HCT116 (cell line): ENCODE measurements around the gene THSD4. TPM values are rescaled to one million over a fixed set of nuclear protein-coding genes. Genes with fewer than 3 reads are reported as not detected.

Experiments
- ATAC-seq: fragments of 200-7000 bp; cut with Tn5 transposase; 2 replicates; pipeline ENCODE4 v1.9.1; 2020; ENCODE audit warnings: mild to moderate bottlenecking, moderate library complexity
- BruUV-seq: library from RNA; stranded (reverse); fragments of 400-500 nt; replicated peaks from 2 replicates; lab custom pipeline; 2021; lab: Mats Ljungman, UMichigan
- CTCF ChIA-PET: fragments of 300-600 bp; sonication (Branson Sonifier 250); formaldehyde crosslinking; loops from one replicate; lab custom pipeline; 2021; ENCODE audit warnings: antibody characterized with exemption; lab: Charles Lee
- POLR2A ChIA-PET: fragments of 300-600, 350-600 bp; sonication (Branson Sonifier 250); formaldehyde crosslinking; loops from one replicate; lab custom pipeline; 2021; ENCODE audit warnings: antibody characterized with exemption; lab: Charles Lee
- RAD21 ChIA-PET, 2 experiments: fragments of 300-600 bp; sonication (Branson Sonifier 250); formaldehyde crosslinking; loops; one replicate each; lab custom pipeline; 2023; ENCODE audit warnings: low total read pairs in 2 of 2; ENCODE audit not compliant: uncharacterized antibody in 2 of 2, unreplicated experiment in 2 of 2, low non-redundant PET in 1 of 2; lab: Charles Lee
- DNase-seq: peaks from one replicate; pipeline ENCODE4 v3.0.0-alpha.2; 2010; ENCODE audit warnings: low read depth, low spot score
- H2AFZ ChIP-seq: fragments of 200-600 bp; shearing (Covaris generic), sonication (generic); 2 replicates; pipeline ENCODE4 v1.6.1; 2017; ENCODE audit warnings: low read depth, mixed run types, mixed read lengths, antibody characterized with exemption, low read length; ENCODE audit not compliant: poor library complexity, severe bottlenecking
- H3K27ac ChIP-seq: 2 replicates; pipeline ENCODE4 v1.5.1; 2012; ENCODE audit warnings: low read depth, low read length
- H3K27me3 ChIP-seq: fragments of 200-600 bp; sonication (generic); 2 replicates; pipeline ENCODE4 v1.6.1; 2016; ENCODE audit warnings: mixed run types, low read length, mixed read lengths; ENCODE audit not compliant: insufficient read depth
- H3K36me3 ChIP-seq, 2 experiments: fragments of 200-500 bp in 1 of 2; fragments of 200-600 bp in 1 of 2; sonication (Bioruptor generic) in 1 of 2; sonication (generic) in 1 of 2; 2 replicates each; pipeline versions ENCODE4 v1.5.1 to v1.6.1; 2014 to 2016; ENCODE audit warnings: low read length in 2 of 2, inconsistent platforms in 1 of 2, mixed read lengths in 1 of 2, mixed run types in 1 of 2; ENCODE audit not compliant: insufficient read depth in 2 of 2, control insufficient read depth in 1 of 2
- H3K4me1 ChIP-seq, 2 experiments: fragments of 200-600 bp in 1 of 2; sonication (generic) in 1 of 2; 2 replicates each; pipeline versions ENCODE4 v1.5.1 to v1.6.1; 2012 to 2017; ENCODE audit warnings: low read length in 2 of 2, inconsistent platforms in 1 of 2, mild to moderate bottlenecking in 1 of 2, mixed read lengths in 1 of 2, mixed run types in 1 of 2, moderate library complexity in 1 of 2; ENCODE audit not compliant: insufficient read depth in 2 of 2, control insufficient read depth in 1 of 2
- H3K4me2 ChIP-seq: fragments of 200-600 bp; sonication (generic); 2 replicates; pipeline ENCODE4 v1.6.1; 2017; ENCODE audit warnings: mixed run types, low read length, mixed read lengths
- H3K4me3 ChIP-seq, 2 experiments: fragments of 200-600 bp in 1 of 2; sonication (generic) in 1 of 2; replicated peaks in 1 of 2; 2 replicates each; pipeline ENCODE4 v1.5.1; 2011 to 2016; ENCODE audit warnings: low read length in 2 of 2, control low read depth in 1 of 2, low read depth in 1 of 2, mild to moderate bottlenecking in 1 of 2, mixed read lengths in 1 of 2, mixed run types in 1 of 2
- H3K79me2 ChIP-seq: fragments of 200-600 bp; sonication (generic); 2 replicates; pipeline ENCODE4 v1.6.1; 2017; ENCODE audit warnings: mild to moderate bottlenecking, mixed run types, low read length, moderate library complexity, mixed read lengths; ENCODE audit not compliant: insufficient read depth
- H3K9ac ChIP-seq: fragments of 200-600 bp; sonication (generic); 2 replicates; pipeline ENCODE4 v1.6.1; 2016; ENCODE audit warnings: low read length, mixed read lengths
- H3K9me2 ChIP-seq: fragments of 200-600 bp; sonication (generic), shearing (Covaris generic); 2 replicates; pipeline ENCODE4 v1.6.1; 2017; ENCODE audit warnings: mixed run types, mild to moderate bottlenecking, moderate library complexity; ENCODE audit not compliant: insufficient read depth
- H3K9me3 ChIP-seq, 2 experiments: fragments of 200-500 bp in 1 of 2; fragments of 200-600 bp in 1 of 2; sonication (Bioruptor generic) in 1 of 2; sonication (generic) in 1 of 2; 2 replicates each; pipeline ENCODE4 v1.6.1; 2014 to 2017; ENCODE audit warnings: low read length in 2 of 2, mixed read lengths in 2 of 2, inconsistent platforms in 1 of 2, low read depth in 1 of 2, mild to moderate bottlenecking in 1 of 2, mixed run types in 1 of 2, moderate library complexity in 1 of 2; ENCODE audit not compliant: control insufficient read depth in 1 of 2, insufficient read depth in 1 of 2
- H4K20me1 ChIP-seq: fragments of 200-600 bp; sonication (generic), shearing (Covaris generic); 2 replicates; pipeline ENCODE4 v1.6.1; 2017; ENCODE audit warnings: mixed run types, mild to moderate bottlenecking, moderate library complexity; ENCODE audit not compliant: insufficient read depth
- ATF3 ChIP-seq: IDR thresholded peaks from 2 replicates; pipeline ENCODE4 v1.6.1; 2012
- CEBPB ChIP-seq: IDR thresholded peaks from 2 replicates; pipeline ENCODE4 v1.6.1; 2012; ENCODE audit warnings: low read depth
- CTCF ChIP-seq, 3 experiments: fragments of 200-600 bp in 1 of 3; sonication (generic) in 1 of 3; IDR thresholded peaks in 2 of 3; conservative IDR thresholded peaks in 1 of 3; 2 replicates each; pipeline ENCODE4 v1.5.1; 2012 to 2017; ENCODE audit warnings: low read depth in 2 of 3, low read length in 2 of 3, antibody characterized with exemption in 1 of 3, borderline replicate concordance in 1 of 3, control low read depth in 1 of 3, mild to moderate bottlenecking in 1 of 3, mixed read lengths in 1 of 3, mixed run types in 1 of 3, moderate library complexity in 1 of 3; ENCODE audit not compliant: insufficient read depth in 1 of 3
- EGR1 ChIP-seq: IDR thresholded peaks from 2 replicates; pipeline ENCODE4 v1.6.1; 2012; ENCODE audit warnings: low read depth
- EZH2 ChIP-seq: fragments of 200-600 bp; sonication (generic); IDR thresholded peaks from 2 replicates; pipeline ENCODE4 v1.6.1; 2017; ENCODE audit warnings: antibody characterized with exemption, mixed run types
- EZH2phosphoT487 ChIP-seq: fragments of 200-600 bp; IDR thresholded peaks from 2 replicates; pipeline ENCODE4 v1.6.1; 2018; ENCODE audit warnings: antibody characterized with exemption, borderline replicate concordance
- FOSL1 ChIP-seq: IDR thresholded peaks from 2 replicates; pipeline ENCODE4 v1.6.1; 2012; ENCODE audit warnings: low read depth
- POLR2A ChIP-seq: IDR thresholded peaks from 2 replicates; pipeline ENCODE4 v1.7.0; 2011; ENCODE audit warnings: borderline replicate concordance; ENCODE audit not compliant: insufficient read depth, insufficient read length; ENCODE audit errors: extremely low read depth
- POLR2AphosphoS5 ChIP-seq: IDR thresholded peaks from 2 replicates; pipeline ENCODE4 v1.6.1; 2011; ENCODE audit warnings: mild to moderate bottlenecking, low read depth, low read length, moderate library complexity
- RAD21 ChIP-seq: IDR thresholded peaks from 2 replicates; pipeline ENCODE4 v1.6.1; 2012; ENCODE audit warnings: low read depth, mild to moderate bottlenecking
- SIN3A ChIP-seq: IDR thresholded peaks from 2 replicates; pipeline ENCODE4 v1.6.1; 2012; ENCODE audit warnings: low read depth
- SP1 ChIP-seq: IDR thresholded peaks from 2 replicates; pipeline ENCODE4 v1.6.1; 2012; ENCODE audit warnings: low read depth
- TCF7L2 ChIP-seq: IDR thresholded peaks from 2 replicates; pipeline ENCODE4 v1.7.0; 2011; ENCODE audit warnings: borderline replicate concordance, inconsistent platforms; ENCODE audit not compliant: insufficient read depth, insufficient read length; ENCODE audit errors: extremely low read depth
- YY1 ChIP-seq: IDR thresholded peaks from 2 replicates; pipeline ENCODE4 v1.6.1; 2011; ENCODE audit warnings: low read length, low read depth, moderate library complexity, mild to moderate bottlenecking; ENCODE audit not compliant: insufficient replicate concordance; ENCODE audit errors: extremely low read depth
- ZFX ChIP-seq: fragments of 450-650 bp; IDR thresholded peaks from 2 replicates; pipeline ENCODE4 v1.6.1; 2017
- ZNF274 ChIP-seq: fragments of 200-500 bp; sonication (Bioruptor generic); IDR thresholded peaks from 2 replicates; pipeline ENCODE4 v1.6.1; 2014; ENCODE audit warnings: mild to moderate bottlenecking, low read depth, low read length, inconsistent platforms
- intact Hi-C: fragments of 100-400 bp; cut with micrococcal nuclease; formaldehyde crosslinking; loops from 2 replicates; pipeline ENCODE4 v1.10.0; 2022
- total RNA-seq: library from RNA; stranded (reverse); gene quantifications from one replicate; pipeline ENCODE4 v1.2.1, GENCODE V29; 2021; ENCODE audit not compliant: unreplicated experiment

The THSD4 gene
- total RNA-seq, 1 experiment from 2014 or later, result 30.5 TPM

DNA sequence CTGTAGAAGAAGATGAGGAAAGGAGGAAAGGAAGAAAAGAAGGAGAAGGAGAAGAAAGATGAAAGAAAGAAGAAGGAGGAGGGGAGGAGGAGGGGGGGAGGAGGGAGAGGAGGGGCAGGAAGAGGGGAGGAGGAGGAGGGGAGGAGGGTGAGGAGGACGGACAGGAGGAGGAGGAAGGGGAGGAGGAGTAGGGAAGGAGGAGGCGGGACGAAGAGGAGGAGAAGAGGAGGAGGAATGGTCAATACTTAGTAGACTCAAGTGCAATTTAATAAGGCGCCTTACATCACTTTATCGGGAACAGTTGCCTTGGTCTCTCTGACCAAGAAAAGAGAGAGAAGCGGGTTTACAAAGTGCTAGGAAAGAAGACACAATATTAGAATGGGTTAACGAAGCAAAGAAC, 671.4 kb downstream of the THSD4 start:
- no peaks in the 10 kb centered on the region for H4K20me1 ChIP-seq
- TF ChIP-seq EGR1, result no peak
- TF ChIP-seq ATF3, result no peak
- TF ChIP-seq TCF7L2, result no peak
- TF ChIP-seq EZH2, result no peak
- TF ChIP-seq POLR2AphosphoS5, result no peak
- no peak for TF ChIP-seq EZH2phosphoT487
- TF ChIP-seq POLR2A, result no peak
- TF ChIP-seq ZNF274, result no peak
- TF ChIP-seq RAD21, result no peak
- no peak for TF ChIP-seq YY1
- TF ChIP-seq ZFX, result no peak
- no peak for TF ChIP-seq SIN3A
- no peak for TF ChIP-seq CEBPB
- no peak for TF ChIP-seq SP1
- TF ChIP-seq CTCF (IDR thresholded peaks at IDR 0.05 in 2 of 3, conservative IDR thresholded peaks at IDR 0.05 in 1 of 3; ENCODE audit: borderline replicate concordance in 1 of 3, insufficient read depth in 1 of 3, low read depth in 2 of 3, low read length in 2 of 3), result no peak
- TF ChIP-seq FOSL1, result no peak
- ChIA-PET CTCF (interaction anchor here (1.7 kb wide), 1 partner anchor 43 kb away, joined by 6 read pairs; no protein-coding TSS in a partner anchor), POLR2A (no interaction called here), RAD21 (no interaction called here)
- BruUV-seq, result no TSS peak
- H3K79me2 ChIP-seq, result no peaks in the 10 kb centered on the region
- no peak for ATAC-seq
- H3K4me2 ChIP-seq, result no peak overlapping the region
- no peak overlapping the region for H3K4me3 ChIP-seq
- H3K36me3 ChIP-seq, result no peaks in the 10 kb centered on the region
- DNase-seq, result no peak
- no peak overlapping the region for H3K27ac ChIP-seq
- H2AFZ ChIP-seq, result no peak overlapping the region
- peaks cover 19 to 22% of the 10 kb centered on the region in 2 experiments for H3K4me1 ChIP-seq
- no peaks in the 10 kb centered on the region for H3K9me2 ChIP-seq
- intact Hi-C loops, result no loop called here
- H3K27me3 ChIP-seq, result no peaks in the 10 kb centered on the region
- no peak overlapping the region for H3K9ac ChIP-seq
- no peaks in the 10 kb centered on the region for H3K9me3 ChIP-seq
